Measurements from ENCODE around the gene PDSS2.
"Not testable (repeated sequence)": the region's sequence is repeated elsewhere in the genome, so short reads cannot be mapped to it uniquely, and the experiment has no call there.

PDSS2 gene

GRCh38 chr6:107434812-107435211 is 24.6 kb downstream of the PDSS2 start:
- no peaks in the 10 kb centered on the region for H4K20me1 ChIP-seq (ENCODE audit: insufficient read depth)
- TF ChIP-seq CTCF (conservative IDR thresholded peaks at IDR 0.05; ENCODE audit: low read depth, low read length): no peak
- no peaks in the 10 kb centered on the region for H3K79me2 ChIP-seq (ENCODE audit: insufficient read depth, low read depth)
- H3K27me3 ChIP-seq (ENCODE audit: insufficient read depth, low read depth): no peaks in the 10 kb centered on the region
- no peak overlapping the region for H2AFZ ChIP-seq (ENCODE audit: low read depth)
- H3K27ac ChIP-seq: no peak overlapping the region
- H3K36me3 ChIP-seq (ENCODE audit: insufficient read depth): no peaks in the 10 kb centered on the region
- no peak overlapping the region for H3K4me2 ChIP-seq
- no peaks in the 10 kb centered on the region for H3K4me1 ChIP-seq (ENCODE audit: low read depth, poor library complexity, severe bottlenecking)
- H3K9ac ChIP-seq: no peak overlapping the region
- no peak overlapping the region for H3K4me3 ChIP-seq (IDR thresholded peaks at IDR 0.05; ENCODE audit: insufficient read depth, low read depth, low read length)

GRCh38 chr6:107425951-107426350 is 33.4 kb downstream of the PDSS2 start:
- H3K36me3 ChIP-seq (ENCODE audit: insufficient read depth); H3K27me3 ChIP-seq (ENCODE audit: insufficient read depth, low read depth); H2AFZ ChIP-seq (ENCODE audit: low read depth); H4K20me1 ChIP-seq (ENCODE audit: insufficient read depth); H3K4me3 ChIP-seq (IDR thresholded peaks at IDR 0.05; ENCODE audit: insufficient read depth, low read depth, low read length); H3K79me2 ChIP-seq (ENCODE audit: insufficient read depth, low read depth); H3K4me1 ChIP-seq (ENCODE audit: low read depth, poor library complexity, severe bottlenecking); H3K9ac ChIP-seq; H3K4me2 ChIP-seq; H3K27ac ChIP-seq: not testable (repeated sequence)

GRCh38 chr6:107423474-107423990 is 35.8 kb downstream of the PDSS2 start:
- Histone ChIP-seq H2AFZ (ENCODE audit: low read depth) (no peak overlapping the region), H3K79me2 (ENCODE audit: insufficient read depth, low read depth) (no peaks in the 10 kb centered on the region), H3K4me1 (ENCODE audit: low read depth, poor library complexity, severe bottlenecking) (no peaks in the 10 kb centered on the region), H3K27me3 (ENCODE audit: insufficient read depth, low read depth) (no peaks in the 10 kb centered on the region), H3K4me3 (IDR thresholded peaks at IDR 0.05; ENCODE audit: insufficient read depth, low read depth, low read length) (no peak overlapping the region), H3K4me2 (no peak overlapping the region), H4K20me1 (ENCODE audit: insufficient read depth) (no peaks in the 10 kb centered on the region), H3K36me3 (ENCODE audit: insufficient read depth) (no peaks in the 10 kb centered on the region), H3K9ac (no peak overlapping the region), H3K27ac (no peak overlapping the region)
- no peak for TF ChIP-seq CTCF (conservative IDR thresholded peaks at IDR 0.05; ENCODE audit: low read depth, low read length)

- no peaks in the 10 kb centered on the region for H3K4me1 ChIP-seq (ENCODE audit: low read depth, poor library complexity, severe bottlenecking)
- no peaks in the 10 kb centered on the region for H3K79me2 ChIP-seq (ENCODE audit: insufficient read depth, low read depth)
- H3K27ac ChIP-seq: no peak overlapping the region
- no peak overlapping the region for H3K4me3 ChIP-seq (IDR thresholded peaks at IDR 0.05; ENCODE audit: insufficient read depth, low read depth, low read length)
- no peaks in the 10 kb centered on the region for H3K27me3 ChIP-seq (ENCODE audit: insufficient read depth, low read depth)
- H2AFZ ChIP-seq (ENCODE audit: low read depth): no peak overlapping the region
- H3K36me3 ChIP-seq (ENCODE audit: insufficient read depth): no peaks in the 10 kb centered on the region
- TF ChIP-seq CTCF (conservative IDR thresholded peaks at IDR 0.05; ENCODE audit: low read depth, low read length): no peak
- no peaks in the 10 kb centered on the region for H4K20me1 ChIP-seq (ENCODE audit: insufficient read depth)
- no peak overlapping the region for H3K9ac ChIP-seq
- H3K4me2 ChIP-seq: no peak overlapping the region
These were observed 37.6 kb downstream of the PDSS2 start for GRCh38 chr6:107421696-107422256.

- no peaks in the 10 kb centered on the region for H4K20me1 ChIP-seq (ENCODE audit: insufficient read depth)
- H3K9ac ChIP-seq: no peak overlapping the region
- no peaks in the 10 kb centered on the region for H3K36me3 ChIP-seq (ENCODE audit: insufficient read depth)
- H3K4me1 ChIP-seq (ENCODE audit: low read depth, poor library complexity, severe bottlenecking): no peaks in the 10 kb centered on the region
- no peak overlapping the region for H3K4me3 ChIP-seq (IDR thresholded peaks at IDR 0.05; ENCODE audit: insufficient read depth, low read depth, low read length)
- no peak overlapping the region for H3K4me2 ChIP-seq
- H3K27ac ChIP-seq: no peak overlapping the region
- H3K79me2 ChIP-seq (ENCODE audit: insufficient read depth, low read depth): no peaks in the 10 kb centered on the region
- no peaks in the 10 kb centered on the region for H3K27me3 ChIP-seq (ENCODE audit: insufficient read depth, low read depth)
- TF ChIP-seq CTCF (conservative IDR thresholded peaks at IDR 0.05; ENCODE audit: low read depth, low read length): no peak
- no peak overlapping the region for H2AFZ ChIP-seq (ENCODE audit: low read depth)
These were observed 39.6 kb downstream of the PDSS2 start for GRCh38 chr6:107419733-107420132.
